ENCODE measurements around the gene B3GNT8.
"Not testable (repeated sequence)": the region's sequence is repeated elsewhere in the genome, so short reads cannot be mapped to it uniquely, and the experiment has no call there.

Gene B3GNT8

GRCh38 chr19:41413947-41414346 is 13.2 kb downstream of the B3GNT8 start:
- no peak for DNase-seq

- no peak for DNase-seq
These were observed 14.2 kb downstream of the B3GNT8 start for GRCh38 chr19:41412953-41413352.

- no peak for DNase-seq
These were observed 15.3 kb downstream of the B3GNT8 start for GRCh38 chr19:41411968-41412265.

GRCh38 chr19:41411100-41411967 is 15.8 kb downstream of the B3GNT8 start:
- no peak for DNase-seq

- no peak for DNase-seq
These were observed 16.7 kb downstream of the B3GNT8 start for GRCh38 chr19:41410336-41411054.

GRCh38 chr19:41409288-41409687 is 17.9 kb downstream of the B3GNT8 start:
- no peak for DNase-seq

- DNase-seq, result not testable (repeated sequence)
These were observed 18.3 kb downstream of the B3GNT8 start for GRCh38 chr19:41408846-41409245.

GRCh38 chr19:41408256-41408655 is 18.9 kb downstream of the B3GNT8 start:
- DNase-seq, result no peak

- peak; percentile 22 for DNase-seq
These were observed 19.9 kb downstream of the B3GNT8 start for GRCh38 chr19:41407271-41407670.

GRCh38 chr19:41405776-41406175 is 21.4 kb downstream of the B3GNT8 start:
- DNase-seq, result no peak

GRCh38 chr19:41403181-41403970 is 23.8 kb downstream of the B3GNT8 start:
- no peak for DNase-seq

GRCh38 chr19:41402010-41402409 is 25.2 kb downstream of the B3GNT8 start:
- DNase-seq, result no peak

GRCh38 chr19:41401483-41401882 is 25.7 kb downstream of the B3GNT8 start:
- DNase-seq, result no peak

GRCh38 chr19:41399525-41399924 is 27.6 kb downstream of the B3GNT8 start:
- DNase-seq, result no peak

- DNase-seq, result no peak
These were observed 28.1 kb downstream of the B3GNT8 start for GRCh38 chr19:41399091-41399490.

GRCh38 chr19:41398598-41398997 is 28.6 kb downstream of the B3GNT8 start:
- DNase-seq, result no peak

- no peak for DNase-seq
These were observed 29.1 kb downstream of the B3GNT8 start for GRCh38 chr19:41398050-41398418.

GRCh38 chr19:41397086-41398049 is 29.8 kb downstream of the B3GNT8 start, which contains the start of the genes BCKDHA and EXOSC5:
Gene BCKDHA (plus strand): TSS chr19:41397818. CDS start chr19:41397828, 10 bp downstream.
Gene EXOSC5 (minus strand): TSS chr19:41397359. CDS start chr19:41397328, 31 bp downstream.
- DNase-seq, result peak; percentile 100

GRCh38 chr19:41395355-41395754 is 31.8 kb downstream of the B3GNT8 start:
- DNase-seq, result no peak

GRCh38 chr19:41392775-41393174 is 34.4 kb downstream of the B3GNT8 start:
- no peak for DNase-seq

GRCh38 chr19:41391618-41392017 is 35.6 kb downstream of the B3GNT8 start:
- no peak for DNase-seq

GRCh38 chr19:41386442-41386841 is 40.7 kb downstream of the B3GNT8 start:
- no peak for DNase-seq
